GM15510 (cell line): Measurements from ENCODE around the gene CDC42SE1.

Experiments
- POLR2A ChIP-seq: IDR thresholded peaks from 3 replicates; pipeline ENCODE4 v1.6.1; 2011; ENCODE audit warnings: borderline replicate concordance; ENCODE audit not compliant: insufficient read length; ENCODE audit errors: extremely low read depth

The CDC42SE1 gene

GRCh38 chr1:151059109-151060006 is at the start of gene CDC42SE1:
Gene CDC42SE1, minus strand, starts transcription at chr1:151059622. Its CDS starts 3,892 bp downstream, at chr1:151055730.
- TF ChIP-seq POLR2A, result peak; percentile 84

- no peak for TF ChIP-seq POLR2A
Observed at GRCh38 chr1:151108331-151108730, 48.9 kb upstream of the CDC42SE1 start.

DNA sequence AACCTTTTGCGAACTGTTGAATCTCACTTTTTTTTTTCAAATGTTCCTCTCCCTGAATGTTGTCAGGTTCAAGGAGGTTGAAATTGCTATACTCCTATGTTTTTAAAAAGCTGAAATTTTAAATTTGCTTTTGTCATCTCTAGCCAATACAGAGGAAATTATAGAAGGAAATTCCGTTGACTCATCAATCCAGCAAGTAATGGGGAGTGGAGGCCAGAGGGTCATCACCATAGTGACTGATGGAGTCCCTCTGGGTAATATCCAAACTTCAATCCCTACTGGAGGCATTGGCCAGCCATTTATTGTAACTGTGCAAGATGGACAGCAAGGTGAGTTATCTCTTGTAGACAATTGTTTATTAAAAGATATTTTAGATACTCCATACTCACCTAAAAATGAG is 47.5 kb upstream of the CDC42SE1 start:
- TF ChIP-seq POLR2A, result no peak

DNA sequence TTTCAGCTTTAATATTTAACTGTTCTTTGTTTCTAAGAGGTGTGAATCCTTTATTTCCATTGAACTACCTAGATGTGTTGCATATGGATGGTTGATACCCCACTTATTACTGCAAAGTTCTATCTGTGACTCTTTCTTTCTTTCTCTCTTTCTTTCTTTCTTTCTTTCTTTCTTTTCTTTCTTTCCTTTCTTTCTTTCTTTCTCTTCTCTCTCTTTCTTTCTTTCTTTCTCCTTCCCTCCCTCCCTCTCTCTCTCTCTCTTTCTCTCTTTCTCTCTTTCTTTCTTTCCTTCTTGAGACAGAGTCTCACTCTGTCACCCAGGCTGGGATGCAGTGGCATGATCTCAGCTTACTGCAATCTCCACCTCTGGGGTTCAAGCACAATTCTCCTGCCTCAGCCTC is 45.2 kb upstream of the CDC42SE1 start:
- no peak for TF ChIP-seq POLR2A

GRCh38 chr1:151098126-151098525 is 38.7 kb upstream of the CDC42SE1 start:
- TF ChIP-seq POLR2A, result no peak

DNA sequence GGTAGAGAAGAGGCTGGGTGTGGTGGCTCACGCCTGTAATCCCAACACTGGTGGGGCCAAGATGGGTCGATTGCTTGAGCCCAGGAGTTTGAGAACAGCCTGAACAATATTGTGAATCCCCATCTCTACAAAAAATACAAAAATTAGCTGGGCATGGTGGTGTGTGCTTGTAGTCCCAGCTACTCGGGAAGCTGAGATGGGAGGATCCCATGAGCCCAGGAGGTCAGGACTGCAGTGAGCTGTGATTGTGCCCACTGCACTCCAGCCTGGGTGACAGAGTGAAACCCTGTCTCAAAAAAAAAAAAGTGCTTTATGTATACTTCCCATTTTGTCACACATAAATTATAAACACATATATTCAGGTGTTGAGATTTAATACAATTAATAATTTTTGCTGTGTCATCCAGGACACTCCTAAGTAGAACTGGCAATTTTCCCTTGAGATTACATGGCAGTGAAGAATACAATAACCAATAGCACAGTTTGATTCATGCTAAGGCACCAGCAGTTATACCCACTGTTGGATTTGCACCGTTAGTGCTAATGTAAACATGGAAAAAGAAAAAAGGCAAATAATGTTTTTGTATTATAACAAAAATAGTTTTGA is 26.6 kb upstream of the CDC42SE1 start:
- no peak for TF ChIP-seq POLR2A

DNA sequence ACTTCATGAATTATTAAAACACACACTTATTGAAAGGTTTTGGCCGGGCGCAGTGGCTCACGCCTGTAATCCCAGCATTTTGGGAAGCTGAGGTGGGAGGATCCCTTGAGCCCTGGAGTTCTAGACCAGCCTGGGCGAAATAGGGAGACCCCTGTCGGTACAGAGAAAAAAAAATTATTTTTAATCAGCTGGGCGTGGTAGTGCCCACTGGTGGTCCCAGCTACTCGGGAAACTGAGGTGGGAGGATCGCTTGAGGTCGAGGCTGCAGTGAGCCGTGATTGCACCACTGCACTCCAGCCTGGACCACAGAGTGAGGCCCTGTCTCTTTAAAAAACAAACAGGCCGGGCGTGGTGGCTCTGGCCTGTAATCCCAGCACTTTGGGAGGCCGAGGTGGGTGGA is 12.8 kb upstream of the CDC42SE1 start:
- no peak for TF ChIP-seq POLR2A

GRCh38 chr1:151070474-151071276 is 11.3 kb upstream of the CDC42SE1 start, which contains the start of gene GABPB2:
Gene GABPB2, plus strand, starts transcription at chr1:151070761. Its CDS starts 17,429 bp downstream, at chr1:151088190.
- peak; percentile 92 for TF ChIP-seq POLR2A

DNA sequence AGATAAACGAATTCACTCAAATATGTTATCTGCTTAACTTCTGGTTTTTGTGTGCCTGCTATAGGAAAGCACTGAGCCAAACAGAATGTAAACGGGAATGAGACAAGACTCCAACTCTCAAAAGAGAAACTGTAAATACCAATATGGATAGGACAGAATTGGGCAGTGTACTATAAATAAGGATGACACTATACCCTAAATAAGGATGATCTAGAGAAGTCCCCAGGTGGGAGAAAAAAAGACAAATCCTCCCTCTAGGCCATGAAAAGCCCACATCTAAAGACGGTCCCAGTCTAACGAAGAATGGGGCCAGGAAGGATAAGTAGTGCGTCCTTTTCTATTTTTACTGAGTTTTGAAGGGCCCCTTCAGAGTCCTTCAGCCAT is 9.7 kb upstream of the CDC42SE1 start:
- no peak for TF ChIP-seq POLR2A

DNA sequence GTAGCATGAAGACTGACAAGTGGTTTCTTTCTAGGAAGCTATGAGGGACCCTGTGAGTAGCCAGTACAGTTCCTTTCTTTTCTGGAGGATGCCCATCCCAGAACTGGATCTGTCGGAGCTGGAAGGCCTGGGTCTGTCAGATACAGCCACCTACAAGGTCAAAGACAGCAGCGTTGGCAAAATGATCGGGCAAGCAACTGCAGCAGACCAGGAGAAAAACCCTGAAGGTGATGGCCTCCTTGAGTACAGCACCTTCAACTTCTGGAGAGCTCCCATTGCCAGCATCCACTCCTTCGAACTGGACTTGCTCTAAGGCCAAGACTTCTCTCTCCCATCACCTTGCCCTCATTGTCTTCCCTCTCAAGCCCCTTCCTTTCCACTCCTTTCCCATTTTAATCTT is 7.8 kb upstream of the CDC42SE1 start:
- no peak for TF ChIP-seq POLR2A

- no peak for TF ChIP-seq POLR2A
Observed at GRCh38 chr1:151065089-151065645, 5.7 kb upstream of the CDC42SE1 start.

DNA sequence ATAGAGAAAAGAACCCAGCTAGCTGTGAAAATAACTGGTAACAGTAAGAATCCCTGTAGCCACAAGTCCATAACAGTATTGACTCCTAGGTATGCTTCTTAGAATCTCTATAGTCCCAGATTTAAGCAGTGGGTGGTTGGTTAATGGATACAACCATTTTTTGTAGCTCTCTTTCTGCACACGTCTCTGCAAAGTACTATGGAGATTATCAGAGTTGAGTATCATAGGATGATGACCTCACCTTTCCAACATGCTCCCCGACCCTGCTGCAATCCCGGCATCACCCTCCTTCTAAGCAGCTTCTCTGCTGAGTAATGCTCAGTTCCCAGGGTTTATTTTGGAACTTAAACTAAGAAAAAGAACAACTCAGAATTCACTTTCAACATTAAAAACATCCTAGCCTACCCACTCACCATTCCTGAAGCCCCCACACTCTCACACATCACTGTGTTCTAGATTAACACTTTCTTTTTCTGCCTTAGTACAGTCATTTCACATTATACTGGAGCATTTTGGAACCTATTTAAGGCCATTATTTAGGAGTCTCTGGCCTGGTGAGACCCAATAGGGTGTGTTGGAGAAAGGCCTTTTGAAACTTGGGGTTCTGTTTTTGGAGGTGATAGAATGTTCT is 3.4 kb upstream of the CDC42SE1 start:
- TF ChIP-seq POLR2A, result no peak

GRCh38 chr1:151061704-151062103 is 2.3 kb upstream of the CDC42SE1 start:
- no peak for TF ChIP-seq POLR2A

- TF ChIP-seq POLR2A, result no peak
Observed at GRCh38 chr1:151060657-151061421, 1.4 kb upstream of the CDC42SE1 start.

- TF ChIP-seq POLR2A, result no peak
Observed at GRCh38 chr1:151060007-151060656, 710 bp upstream of the CDC42SE1 start, which contains the start of gene MLLT11. Gene MLLT11, plus strand, starts transcription at chr1:151060397. Its CDS starts 6,828 bp downstream, at chr1:151067225.
